H1 (cell line): ENCODE results near the gene ZDHHC11B. TPM values are rescaled to one million over a fixed set of nuclear protein-coding genes. Genes with fewer than 3 reads are reported as not detected.
"Not testable (repeated sequence)": the region's sequence is repeated elsewhere in the genome, so short reads cannot be mapped to it uniquely, and the experiment has no call there.

Source experiments
- CTCF ChIA-PET: fragments of 300-600 bp; sonication (Branson Sonifier 250); formaldehyde crosslinking; loops from one replicate; lab custom pipeline; 2021; ENCODE audit not compliant: partially characterized antibody; lab: Charles Lee
- POLR2A ChIA-PET: fragments of 300-600 bp; sonication (Branson Sonifier 250); formaldehyde crosslinking; loops from one replicate; lab custom pipeline; 2021; ENCODE audit warnings: inconsistent platforms; ENCODE audit not compliant: partially characterized antibody; lab: Charles Lee
- DNase-seq, 2 experiments: peaks; one replicate each; pipeline versions ENCODE4 v3.0.0 to v3.0.0-alpha.2; 2010 to 2022; ENCODE audit warnings: low spot score in 2 of 2, low read depth in 1 of 2, mixed read lengths in 1 of 2
- FAIRE-seq: peaks from 2 replicates; lab custom pipeline; 2011; peaks lifted over from hg19 to GRCh38; lab: Jason Lieb, UNC
- H2AFZ ChIP-seq: 2 replicates; pipeline ENCODE4 v1.8.1; 2012; ENCODE audit warnings: low read length, inconsistent platforms
- H2AK5ac ChIP-seq: 2 replicates; pipeline ENCODE4 v1.6.1; 2013; ENCODE audit warnings: low read depth, low read length
- H2BK120ac ChIP-seq: replicated peaks from 2 replicates; pipeline ENCODE3; 2013; ENCODE audit warnings: low read depth, low read length, inconsistent platforms
- H2BK12ac ChIP-seq: 2 replicates; pipeline ENCODE4 v1.6.1; 2013; ENCODE audit warnings: low read depth, low read length
- H2BK15ac ChIP-seq: 2 replicates; pipeline ENCODE4 v1.6.1; 2013; ENCODE audit warnings: low read length
- H2BK20ac ChIP-seq: 2 replicates; pipeline ENCODE4 v1.6.1; 2013; ENCODE audit warnings: low read length
- H2BK5ac ChIP-seq: 2 replicates; pipeline ENCODE4 v1.6.1; 2013; ENCODE audit warnings: low read depth, low read length
- H3K14ac ChIP-seq: 2 replicates; pipeline ENCODE4 v1.6.1; 2013; ENCODE audit warnings: inconsistent platforms; ENCODE audit not compliant: insufficient read length
- H3K18ac ChIP-seq: 2 replicates; pipeline ENCODE4 v1.6.1; 2013; ENCODE audit warnings: low read length; ENCODE audit errors: extremely low read depth
- H3K23ac ChIP-seq: 2 replicates; pipeline ENCODE4 v1.6.1; 2013; ENCODE audit warnings: inconsistent platforms; ENCODE audit not compliant: insufficient read length
- H3K23me2 ChIP-seq: 2 replicates; pipeline ENCODE4 v1.6.1; 2013; ENCODE audit warnings: low read depth, low read length
- H3K27ac ChIP-seq: 2 replicates; pipeline ENCODE4 v1.6.1; 2011; ENCODE audit warnings: low read depth, low read length, inconsistent platforms
- H3K27me3 ChIP-seq, 4 experiments: replicated peaks in 1 of 4; 1 replicate in 1 of 4; 2 replicates in 3 of 4; pipeline versions ENCODE4 v1.6.1 to v1.8.1; 2011 to 2013; ENCODE audit warnings: low read length in 3 of 4, mild to moderate bottlenecking in 3 of 4, inconsistent platforms in 2 of 4, mixed read lengths in 2 of 4, moderate library complexity in 1 of 4; ENCODE audit not compliant: control insufficient read depth in 3 of 4, insufficient read depth in 3 of 4; ENCODE audit errors: extremely low read depth in 1 of 4
- H3K36me3 ChIP-seq, 4 experiments: 2 replicates each; pipeline versions ENCODE4 v1.6.1 to v1.8.1; 2011 to 2013; ENCODE audit warnings: mild to moderate bottlenecking in 4 of 4, low read length in 3 of 4, moderate library complexity in 2 of 4, control low read depth in 1 of 4, inconsistent platforms in 1 of 4; ENCODE audit not compliant: insufficient read depth in 4 of 4, control insufficient read depth in 2 of 4
- H3K4ac ChIP-seq: replicated peaks from 2 replicates; pipeline ENCODE3; 2013; ENCODE audit warnings: low read length, low read depth, mixed read lengths, inconsistent platforms; ENCODE audit not compliant: insufficient read length
- H3K4me1 ChIP-seq, 4 experiments: replicated peaks in 1 of 4; 1 replicate in 1 of 4; 2 replicates in 3 of 4; pipeline versions ENCODE4 v1.6.1 to v1.8.1; 2011 to 2013; ENCODE audit warnings: low read length in 3 of 4, inconsistent platforms in 2 of 4, mixed read lengths in 1 of 4; ENCODE audit not compliant: insufficient read depth in 4 of 4, control insufficient read depth in 3 of 4
- H3K4me2 ChIP-seq, 2 experiments: 2 replicates each; pipeline versions ENCODE4 v1.6.1 to v1.8.1; 2011 to 2013; ENCODE audit warnings: low read depth in 2 of 2, low read length in 2 of 2, control low read depth in 1 of 2, inconsistent platforms in 1 of 2, mild to moderate bottlenecking in 1 of 2; ENCODE audit not compliant: insufficient read depth in 1 of 2
- H3K4me3 ChIP-seq, 4 experiments: fragments of 200-600, 300-600 bp in 1 of 4; sonication (generic), shearing (Covaris generic), sonication (Bioruptor Twin) in 1 of 4; 2 replicates each; pipeline versions ENCODE4 v1.5.1 to v1.8.1; 2011 to 2016; ENCODE audit warnings: low read length in 4 of 4, low read depth in 3 of 4, control low read depth in 2 of 4, inconsistent platforms in 2 of 4, mild to moderate bottlenecking in 2 of 4, mixed read lengths in 1 of 4, moderate library complexity in 1 of 4; ENCODE audit not compliant: insufficient read depth in 2 of 4; ENCODE audit errors: extremely low read depth in 1 of 4
- H3K56ac ChIP-seq: replicated peaks from 2 replicates; pipeline ENCODE3; 2013; ENCODE audit warnings: low read depth, mild to moderate bottlenecking, mixed read lengths, low read length, inconsistent platforms; ENCODE audit not compliant: insufficient read length
- H3K79me1 ChIP-seq: 2 replicates; pipeline ENCODE4 v1.6.1; 2013; ENCODE audit warnings: low read depth, low read length, control low read depth
- H3K79me2 ChIP-seq, 2 experiments: 2 replicates each; pipeline versions ENCODE4 v1.6.1 to v1.8.1; 2012 to 2013; ENCODE audit warnings: low read length in 2 of 2, mild to moderate bottlenecking in 2 of 2, inconsistent platforms in 1 of 2; ENCODE audit not compliant: insufficient read depth in 2 of 2, control insufficient read depth in 1 of 2
- H3K9ac ChIP-seq, 4 experiments: replicated peaks in 1 of 4; 1 replicate in 1 of 4; 2 replicates in 3 of 4; pipeline versions ENCODE4 v1.6.1 to v1.8.1; 2011 to 2013; ENCODE audit warnings: low read depth in 3 of 4, low read length in 3 of 4, control low read depth in 2 of 4, mild to moderate bottlenecking in 2 of 4, moderate library complexity in 2 of 4, inconsistent platforms in 1 of 4; ENCODE audit errors: extremely low read depth in 1 of 4
- H3K9me3 ChIP-seq, 2 experiments: 2 replicates each; pipeline versions ENCODE4 v1.6.1 to v1.8.1; 2012 to 2013; ENCODE audit warnings: mild to moderate bottlenecking in 2 of 2, moderate library complexity in 2 of 2, control low read depth in 1 of 2, inconsistent platforms in 1 of 2, low read depth in 1 of 2, low read length in 1 of 2, mixed read lengths in 1 of 2; ENCODE audit not compliant: insufficient read depth in 2 of 2
- H4K20me1 ChIP-seq, 2 experiments: replicated peaks in 1 of 2; 2 replicates each; pipeline versions ENCODE3 to v1.8.1; 2011 to 2013; ENCODE audit warnings: inconsistent platforms in 2 of 2, low read length in 2 of 2, mild to moderate bottlenecking in 1 of 2; ENCODE audit not compliant: insufficient read depth in 2 of 2, control insufficient read depth in 1 of 2
- H4K5ac ChIP-seq: 2 replicates; pipeline ENCODE4 v1.6.1; 2013; ENCODE audit warnings: low read length, low read depth, mixed read lengths, inconsistent platforms; ENCODE audit not compliant: insufficient read length
- H4K8ac ChIP-seq: 2 replicates; pipeline ENCODE4 v1.8.0; 2013; ENCODE audit warnings: mild to moderate bottlenecking, moderate library complexity, low read length, inconsistent platforms; ENCODE audit not compliant: insufficient read depth; ENCODE audit errors: extremely low read depth
- H4K91ac ChIP-seq: replicated peaks from 2 replicates; pipeline ENCODE3; 2013; ENCODE audit warnings: low read length, mixed read lengths, inconsistent platforms; ENCODE audit not compliant: insufficient read length
- CTCF ChIP-seq, 3 experiments: IDR thresholded peaks; 1 replicate in 2 of 3; 2 replicates in 1 of 3; pipeline versions ENCODE4 v1.5.1 to v1.6.1; 2011; ENCODE audit warnings: low read length in 3 of 3, mild to moderate bottlenecking in 3 of 3, inconsistent platforms in 2 of 3, low read depth in 1 of 3, moderate library complexity in 1 of 3; ENCODE audit not compliant: insufficient read depth in 1 of 3; ENCODE audit errors: control extremely low read depth in 1 of 3
- GABPA ChIP-seq: IDR thresholded peaks from 2 replicates; pipeline ENCODE4 v1.6.1; 2011; ENCODE audit warnings: mild to moderate bottlenecking, low read length, moderate library complexity, borderline replicate concordance; ENCODE audit not compliant: insufficient read depth
- RAD21 ChIP-seq, 2 experiments: IDR thresholded peaks in 1 of 2; conservative IDR thresholded peaks in 1 of 2; 2 replicates each; pipeline ENCODE4 v1.6.1; 2011; ENCODE audit warnings: low read depth in 2 of 2, low read length in 2 of 2, improper control_type of control experiment in 1 of 2, inconsistent platforms in 1 of 2, mild to moderate bottlenecking in 1 of 2, moderate library complexity in 1 of 2
- WGBS, 2 experiments: shearing (Covaris generic) in 1 of 2; methylation state at CpG; one replicate each; pipeline versions ENCODE4 v1.1.6 to v1.1.7; 2013 to 2015; ENCODE audit warnings: low lambda C conversion rate in 2 of 2, mixed read lengths in 2 of 2, inconsistent platforms in 1 of 2, low coverage in 1 of 2, missing lambda C conversion rate in 1 of 2; ENCODE audit not compliant: insufficient replicate concordance in 2 of 2, insufficient coverage in 1 of 2, insufficient read length in 1 of 2; ENCODE audit errors: extremely low coverage in 1 of 2, missing lambda C conversion rate in 1 of 2; 5-methylcytosine and 5-hydroxymethylcytosine counted together
- polyA plus RNA-seq, 7 experiments: library from polyadenylated mRNA; depleted of rRNA in 3 of 7; stranded (reverse) in 5 of 7; unstranded in 2 of 7; fragments of >200 nt in 5 of 7; fragments of 200-250 nt in 2 of 7; gene quantifications; 1 replicate in 5 of 7; 2 replicates in 1 of 7; 4 replicates in 1 of 7; pipeline versions ENCODE4 v1.2.1 to v1.2.3, GENCODE V29; 2011 to 2013; ENCODE audit warnings: missing spikeins in 2 of 7, mixed read lengths in 2 of 7
- total RNA-seq: library from RNA; stranded (reverse); fragmentation: NEBNext Ultra II Directional; extraction: Animal tissue kit (Norgen Biotek cat#: 25700); gene quantifications from 2 replicates; pipeline ENCODE4 v1.2.1, GENCODE V29; 2021

ZDHHC11B gene
- total and polyA plus RNA-seq, 2 of the 8 experiments (the other 6 are each of a cell fraction or from before 2014, with no cell fraction given) = 0.29 to 2.5 TPM

- H3K14ac ChIP-seq, H3K79me1 ChIP-seq, H2AK5ac ChIP-seq, H3K4me2 ChIP-seq, H2BK5ac ChIP-seq, H2BK15ac ChIP-seq, H4K20me1 ChIP-seq, H3K36me3 ChIP-seq, H4K91ac ChIP-seq, H3K23ac ChIP-seq, H3K4me3 ChIP-seq, H4K8ac ChIP-seq, H2BK120ac ChIP-seq, DNase-seq, H3K23me2 ChIP-seq, H3K4me1 ChIP-seq, H3K9ac ChIP-seq, H2BK20ac ChIP-seq, CTCF ChIA-PET, H3K27me3 ChIP-seq, H2AFZ ChIP-seq, H2BK12ac ChIP-seq, H3K18ac ChIP-seq, POLR2A ChIA-PET, H3K27ac ChIP-seq, H3K56ac ChIP-seq, H3K79me2 ChIP-seq, H4K5ac ChIP-seq, H3K9me3 ChIP-seq, H3K4ac ChIP-seq: not testable (repeated sequence)
- 40% methylated on average over 6 of the region's 9 CpGs; no CpG with 5 or more reads in 1 of the 2 experiments for WGBS, 2 experiments
- TF ChIP-seq CTCF (IDR thresholded peaks at IDR 0.05; ENCODE audit: control extremely low read depth in 1 of 3, insufficient read depth in 1 of 3, low read depth in 1 of 3, low read length in 3 of 3) (peak; percentile 27 to 40 (median 37)), RAD21 (IDR thresholded peaks at IDR 0.05 in 1 of 2, conservative IDR thresholded peaks at IDR 0.05 in 1 of 2; ENCODE audit: low read depth in 2 of 2, low read length in 2 of 2) (peak; percentile 40 to 46), GABPA (peak; percentile 44; the same call in 1 of the 2 replicates)
- peak; percentile 58 for FAIRE-seq
Measured at GRCh38 chr5:727087-727486, 57.4 kb downstream of the ZDHHC11B start.
